Measurements from ENCODE around the gene ZCCHC3. TPM values are rescaled to one million over a fixed set of nuclear protein-coding genes. Genes with fewer than 3 reads are reported as not detected.
A peak's percentile ranks its signal among the peaks of the same experiment; 100 is the strongest.

ZCCHC3 gene
- total and polyA plus RNA-seq, 2 experiments from 2014 or later, result 26.5 to 66.3 TPM

DNA sequence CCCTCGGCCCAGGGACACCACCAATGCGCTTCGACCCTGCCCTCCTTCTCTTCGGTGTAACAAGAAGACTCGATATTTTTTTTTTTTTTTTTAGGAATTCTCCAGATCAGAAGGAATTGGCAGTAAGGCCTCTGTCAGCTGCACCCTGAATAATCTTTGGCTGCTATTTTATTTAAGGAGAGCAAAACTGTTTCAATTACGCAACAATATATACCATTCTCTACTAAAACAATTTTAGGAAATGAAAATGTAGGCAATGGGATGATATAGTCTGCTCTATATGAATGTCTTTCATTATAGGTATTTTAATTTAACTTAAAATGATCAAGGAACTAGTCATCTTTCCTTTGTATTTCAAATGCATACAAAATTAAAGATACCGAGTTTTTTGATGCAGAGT, 13.3 kb downstream of the ZCCHC3 start (continued):
- TF ChIP-seq, protein P1, sequence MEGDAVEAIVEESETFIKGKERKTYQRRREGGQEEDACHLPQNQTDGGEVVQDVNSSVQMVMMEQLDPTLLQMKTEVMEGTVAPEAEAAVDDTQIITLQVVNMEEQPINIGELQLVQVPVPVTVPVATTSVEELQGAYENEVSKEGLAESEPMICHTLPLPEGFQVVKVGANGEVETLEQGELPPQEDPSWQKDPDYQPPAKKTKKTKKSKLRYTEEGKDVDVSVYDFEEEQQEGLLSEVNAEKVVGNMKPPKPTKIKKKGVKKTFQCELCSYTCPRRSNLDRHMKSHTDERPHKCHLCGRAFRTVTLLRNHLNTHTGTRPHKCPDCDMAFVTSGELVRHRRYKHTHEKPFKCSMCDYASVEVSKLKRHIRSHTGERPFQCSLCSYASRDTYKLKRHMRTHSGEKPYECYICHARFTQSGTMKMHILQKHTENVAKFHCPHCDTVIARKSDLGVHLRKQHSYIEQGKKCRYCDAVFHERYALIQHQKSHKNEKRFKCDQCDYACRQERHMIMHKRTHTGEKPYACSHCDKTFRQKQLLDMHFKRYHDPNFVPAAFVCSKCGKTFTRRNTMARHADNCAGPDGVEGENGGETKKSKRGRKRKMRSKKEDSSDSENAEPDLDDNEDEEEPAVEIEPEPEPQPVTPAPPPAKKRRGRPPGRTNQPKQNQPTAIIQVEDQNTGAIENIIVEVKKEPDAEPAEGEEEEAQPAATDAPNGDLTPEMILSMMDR (conservative IDR thresholded peaks at IDR 0.05; ENCODE audit: low read depth in 2 of 2), result no peak
- TF ChIP-seq ZNF114 (CRISPR knock-in tag; IDR thresholded peaks at IDR 0.05), result no peak
- no peak for TF ChIP-seq EZH2phosphoT487 (IDR thresholded peaks at IDR 0.05; ENCODE audit: unreplicated experiment)
- TF ChIP-seq POLR2AphosphoS5 (IDR thresholded peaks at IDR 0.05; ENCODE audit: low read depth), result no peak
- no peak for TF ChIP-seq ZNF331 (CRISPR knock-in tag; IDR thresholded peaks at IDR 0.05; ENCODE audit: low read depth)
- TF ChIP-seq EZH2 (IDR thresholded peaks at IDR 0.05; ENCODE audit: low read depth, unreplicated experiment), result no peak
- TF ChIP-seq, protein P2, sequence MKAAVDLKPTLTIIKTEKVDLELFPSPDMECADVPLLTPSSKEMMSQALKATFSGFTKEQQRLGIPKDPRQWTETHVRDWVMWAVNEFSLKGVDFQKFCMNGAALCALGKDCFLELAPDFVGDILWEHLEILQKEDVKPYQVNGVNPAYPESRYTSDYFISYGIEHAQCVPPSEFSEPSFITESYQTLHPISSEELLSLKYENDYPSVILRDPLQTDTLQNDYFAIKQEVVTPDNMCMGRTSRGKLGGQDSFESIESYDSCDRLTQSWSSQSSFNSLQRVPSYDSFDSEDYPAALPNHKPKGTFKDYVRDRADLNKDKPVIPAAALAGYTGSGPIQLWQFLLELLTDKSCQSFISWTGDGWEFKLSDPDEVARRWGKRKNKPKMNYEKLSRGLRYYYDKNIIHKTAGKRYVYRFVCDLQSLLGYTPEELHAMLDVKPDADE (IDR thresholded peaks at IDR 0.05), result no peak
- no peak for TF ChIP-seq CREB1 (CRISPR knock-in tag; IDR thresholded peaks at IDR 0.05; ENCODE audit: low read depth)
- TF ChIP-seq JUNB (IDR thresholded peaks at IDR 0.05; ENCODE audit: unreplicated experiment), result no peak

DNA sequence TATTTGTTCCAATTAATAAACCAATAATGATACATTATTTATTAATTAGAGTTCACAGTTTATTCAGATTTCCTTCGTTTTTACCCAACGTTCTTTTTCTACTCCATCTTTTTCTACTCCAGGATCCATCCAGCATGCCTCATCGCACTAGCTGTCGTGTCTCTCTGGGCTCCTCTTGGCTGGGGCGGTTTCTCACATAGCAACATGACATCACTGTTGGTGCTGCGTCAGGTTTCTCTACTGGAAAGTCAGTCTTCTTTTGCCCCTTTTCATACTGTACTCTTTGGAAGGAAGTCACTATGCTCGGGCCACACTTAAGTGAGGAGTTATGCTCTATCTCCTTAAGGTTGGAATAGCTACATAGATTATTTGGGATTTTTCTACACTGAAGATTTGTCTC, 14.2 kb downstream of the ZCCHC3 start:
- peak overlapping the region; percentile 40; the same call in 1 of the 2 replicates for H3K27ac Mint-ChIP-seq
- Histone ChIP-seq H4K20me1 (replicated peaks; ENCODE audit: insufficient read depth) (no peaks in the 10 kb centered on the region), H3K9me2 (ENCODE audit: insufficient read depth) (no peaks in the 10 kb centered on the region), H3K4me2 (no peak overlapping the region), H3F3A (replicated peaks; ENCODE audit: low read depth) (peaks cover 8% of the 10 kb centered on the region), H2AFZ (no peak overlapping the region), H3K4me3 (no peak overlapping the region), H3K4me1 (ENCODE audit: insufficient read depth) (peaks cover 19% of the 10 kb centered on the region), H3K27ac (ENCODE audit: low read depth) (no peak overlapping the region), H3K79me2 (replicated peaks; ENCODE audit: insufficient read depth) (no peaks in the 10 kb centered on the region), H3K27me3 (ENCODE audit: insufficient read depth) (no peaks in the 10 kb centered on the region), H3K36me3 (ENCODE audit: insufficient read depth) (no peaks in the 10 kb centered on the region)
- DNase-seq (ENCODE audit: low spot score) (no peak), ATAC-seq (no peak)
- H3K4me1 Mint-ChIP-seq, result peaks cover 24% of the 10 kb centered on the region
- H3K27me3 Mint-ChIP-seq (ENCODE audit: insufficient read depth, low read depth, poor library complexity), result peaks cover 4% of the 10 kb centered on the region
- H3K36me3 Mint-ChIP-seq (ENCODE audit: low read depth), result no peaks in the 10 kb centered on the region; the same call in 2 of the 3 replicates
- no peak overlapping the region for H3K4me3 Mint-ChIP-seq
- H3K9me3 Mint-ChIP-seq, result no peaks in the 10 kb centered on the region; the same call in 2 of the 3 replicates
- TF ChIP-seq, protein P2 (IDR thresholded peaks at IDR 0.05), result no peak
- TF ChIP-seq ZNF331 (CRISPR knock-in tag; IDR thresholded peaks at IDR 0.05; ENCODE audit: low read depth), result no peak
- TF ChIP-seq ZNF114 (CRISPR knock-in tag; IDR thresholded peaks at IDR 0.05), result no peak
- TF ChIP-seq EZH2phosphoT487 (IDR thresholded peaks at IDR 0.05; ENCODE audit: unreplicated experiment), result no peak
- TF ChIP-seq, protein P3, sequence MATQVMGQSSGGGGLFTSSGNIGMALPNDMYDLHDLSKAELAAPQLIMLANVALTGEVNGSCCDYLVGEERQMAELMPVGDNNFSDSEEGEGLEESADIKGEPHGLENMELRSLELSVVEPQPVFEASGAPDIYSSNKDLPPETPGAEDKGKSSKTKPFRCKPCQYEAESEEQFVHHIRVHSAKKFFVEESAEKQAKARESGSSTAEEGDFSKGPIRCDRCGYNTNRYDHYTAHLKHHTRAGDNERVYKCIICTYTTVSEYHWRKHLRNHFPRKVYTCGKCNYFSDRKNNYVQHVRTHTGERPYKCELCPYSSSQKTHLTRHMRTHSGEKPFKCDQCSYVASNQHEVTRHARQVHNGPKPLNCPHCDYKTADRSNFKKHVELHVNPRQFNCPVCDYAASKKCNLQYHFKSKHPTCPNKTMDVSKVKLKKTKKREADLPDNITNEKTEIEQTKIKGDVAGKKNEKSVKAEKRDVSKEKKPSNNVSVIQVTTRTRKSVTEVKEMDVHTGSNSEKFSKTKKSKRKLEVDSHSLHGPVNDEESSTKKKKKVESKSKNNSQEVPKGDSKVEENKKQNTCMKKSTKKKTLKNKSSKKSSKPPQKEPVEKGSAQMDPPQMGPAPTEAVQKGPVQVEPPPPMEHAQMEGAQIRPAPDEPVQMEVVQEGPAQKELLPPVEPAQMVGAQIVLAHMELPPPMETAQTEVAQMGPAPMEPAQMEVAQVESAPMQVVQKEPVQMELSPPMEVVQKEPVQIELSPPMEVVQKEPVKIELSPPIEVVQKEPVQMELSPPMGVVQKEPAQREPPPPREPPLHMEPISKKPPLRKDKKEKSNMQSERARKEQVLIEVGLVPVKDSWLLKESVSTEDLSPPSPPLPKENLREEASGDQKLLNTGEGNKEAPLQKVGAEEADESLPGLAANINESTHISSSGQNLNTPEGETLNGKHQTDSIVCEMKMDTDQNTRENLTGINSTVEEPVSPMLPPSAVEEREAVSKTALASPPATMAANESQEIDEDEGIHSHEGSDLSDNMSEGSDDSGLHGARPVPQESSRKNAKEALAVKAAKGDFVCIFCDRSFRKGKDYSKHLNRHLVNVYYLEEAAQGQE (IDR thresholded peaks at IDR 0.05; ENCODE audit: unreplicated experiment), result no peak
- TF ChIP-seq EZH2 (IDR thresholded peaks at IDR 0.05; ENCODE audit: low read depth, unreplicated experiment), result no peak
- no peak for TF ChIP-seq POLR2AphosphoS5 (IDR thresholded peaks at IDR 0.05; ENCODE audit: low read depth)
- TF ChIP-seq NANOG (IDR thresholded peaks at IDR 0.05; ENCODE audit: borderline replicate concordance), result no peak
- no peak for TF ChIP-seq JUNB (IDR thresholded peaks at IDR 0.05; ENCODE audit: unreplicated experiment)
- TF ChIP-seq CREB1 (CRISPR knock-in tag; IDR thresholded peaks at IDR 0.05; ENCODE audit: low read depth), result no peak
- TF ChIP-seq, protein P1 (conservative IDR thresholded peaks at IDR 0.05; ENCODE audit: low read depth in 2 of 2), result no peak

Measured in GM23338 (cell line).